IMR-90 (cell line): ENCODE results near the gene RGS5. TPM values are rescaled to one million over a fixed set of nuclear protein-coding genes. Genes with fewer than 3 reads are reported as not detected.

Experiments used
- ATAC-seq: fragments of 200-7000 bp; cut with Tn5 transposase; 2 replicates; pipeline ENCODE4 v1.9.1; 2020; ENCODE audit warnings: low read depth, mild to moderate bottlenecking, moderate library complexity
- BruUV-seq: library from RNA; stranded (reverse); fragments of 400-500 nt; replicated peaks from 2 replicates; lab custom pipeline; 2021; lab: Mats Ljungman, UMichigan
- CTCF ChIA-PET: fragments of 300-600 bp; formaldehyde crosslinking; extraction: SDS; loops from one replicate; lab custom pipeline; 2021; ENCODE audit warnings: antibody characterized with exemption; lab: Yijun Ruan, JAX
- POLR2A ChIA-PET: fragments of 300-600 bp; sonication (Branson Sonifier 250); formaldehyde crosslinking; loops from one replicate; lab custom pipeline; 2022; ENCODE audit warnings: antibody characterized with exemption; ENCODE audit not compliant: unreplicated experiment; lab: Charles Lee
- DNase-seq: peaks from one replicate; pipeline ENCODE4 v3.0.0; 2013
- H2AFZ ChIP-seq: replicated peaks from 2 replicates; pipeline ENCODE3; 2013; ENCODE audit warnings: low read length, mild to moderate bottlenecking; ENCODE audit not compliant: poor library complexity
- H2AK5ac ChIP-seq: 2 replicates; pipeline ENCODE4 v1.6.1; 2013; ENCODE audit warnings: low read depth, low read length, inconsistent platforms
- H2AK9ac ChIP-seq: replicated peaks from 2 replicates; pipeline ENCODE3; 2013; ENCODE audit warnings: mild to moderate bottlenecking, low read depth, low read length, moderate library complexity; ENCODE audit not compliant: poor library complexity
- H2BK120ac ChIP-seq: 2 replicates; pipeline ENCODE4 v1.6.1; 2013; ENCODE audit warnings: low read depth, low read length, inconsistent platforms
- H2BK15ac ChIP-seq: 3 replicates; pipeline ENCODE4 v1.6.1; 2013; ENCODE audit warnings: low read depth, low read length, inconsistent platforms
- H2BK20ac ChIP-seq: 2 replicates; pipeline ENCODE4 v1.6.1; 2013; ENCODE audit warnings: low read depth, mild to moderate bottlenecking, inconsistent platforms, low read length, moderate library complexity
- H2BK5ac ChIP-seq: 2 replicates; pipeline ENCODE4 v1.6.1; 2013; ENCODE audit warnings: mild to moderate bottlenecking, low read depth, low read length, inconsistent platforms; ENCODE audit not compliant: poor library complexity, severe bottlenecking
- H3K14ac ChIP-seq: replicated peaks from 2 replicates; pipeline ENCODE4 v1.6.1; 2013; ENCODE audit warnings: low read depth, low read length, inconsistent platforms
- H3K18ac ChIP-seq: 2 replicates; pipeline ENCODE4 v1.6.1; 2013; ENCODE audit warnings: low read depth, low read length, control low read depth
- H3K23ac ChIP-seq: 2 replicates; pipeline ENCODE4 v1.6.1; 2013; ENCODE audit warnings: low read depth, low read length, inconsistent platforms
- H3K27ac ChIP-seq: 2 replicates; pipeline ENCODE4 v1.5.1; 2013; ENCODE audit warnings: mild to moderate bottlenecking, control low read depth, low read length; ENCODE audit not compliant: insufficient read depth
- H3K27me3 ChIP-seq: 2 replicates; pipeline ENCODE4 v1.6.1; 2013; ENCODE audit warnings: low read length; ENCODE audit not compliant: control insufficient read depth, insufficient read depth
- H3K36me3 ChIP-seq: 2 replicates; pipeline ENCODE4 v1.6.1; 2013; ENCODE audit warnings: low read length, mixed read lengths; ENCODE audit not compliant: control insufficient read depth, insufficient read depth
- H3K4ac ChIP-seq: 2 replicates; pipeline ENCODE4 v1.6.1; 2013; ENCODE audit warnings: low read depth, low read length, inconsistent platforms
- H3K4me1 ChIP-seq: 2 replicates; pipeline ENCODE4 v1.6.1; 2013; ENCODE audit warnings: low read length, mixed read lengths; ENCODE audit not compliant: control insufficient read depth, insufficient read depth
- H3K4me2 ChIP-seq: 2 replicates; pipeline ENCODE4 v1.6.1; 2013; ENCODE audit warnings: low read depth, mild to moderate bottlenecking, control low read depth, low read length, moderate library complexity
- H3K4me3 ChIP-seq: 2 replicates; pipeline ENCODE4 v1.5.1; 2013; ENCODE audit warnings: low read depth, mild to moderate bottlenecking, control low read depth, low read length, moderate library complexity; ENCODE audit not compliant: insufficient read depth
- H3K56ac ChIP-seq: 2 replicates; pipeline ENCODE4 v1.6.1; 2013; ENCODE audit warnings: low read length, inconsistent platforms; ENCODE audit not compliant: insufficient read depth; ENCODE audit errors: extremely low read depth
- H3K79me1 ChIP-seq, 2 experiments: 2 replicates each; pipeline ENCODE4 v1.6.1; 2013; ENCODE audit warnings: low read length in 2 of 2, inconsistent platforms in 1 of 2, low read depth in 1 of 2
- H3K9ac ChIP-seq: 2 replicates; pipeline ENCODE4 v1.6.1; 2013; ENCODE audit warnings: low read depth, low read length, control low read depth
- H3K9me1 ChIP-seq: 2 replicates; pipeline ENCODE4 v1.6.1; 2013; ENCODE audit warnings: low read length, inconsistent platforms; ENCODE audit not compliant: insufficient read depth
- H3K9me3 ChIP-seq: 2 replicates; pipeline ENCODE4 v1.6.1; 2013; ENCODE audit warnings: low read length; ENCODE audit not compliant: control insufficient read depth, insufficient read depth
- H4K20me1 ChIP-seq: 2 replicates; pipeline ENCODE4 v1.6.1; 2013; ENCODE audit warnings: low read length, inconsistent platforms; ENCODE audit not compliant: insufficient read depth
- H4K5ac ChIP-seq: 2 replicates; pipeline ENCODE4 v1.6.1; 2013; ENCODE audit warnings: mild to moderate bottlenecking, low read depth, low read length, control low read depth
- H4K8ac ChIP-seq, 2 experiments: 2 replicates each; pipeline ENCODE4 v1.6.1; 2013; ENCODE audit warnings: low read depth in 2 of 2, low read length in 2 of 2, control low read depth in 1 of 2, inconsistent platforms in 1 of 2
- H4K91ac ChIP-seq: 2 replicates; pipeline ENCODE4 v1.6.1; 2013; ENCODE audit warnings: low read depth, low read length, inconsistent platforms; ENCODE audit not compliant: insufficient read depth
- BHLHE40 ChIP-seq: fragments of 150-350 bp; IDR thresholded peaks from 2 replicates; pipeline ENCODE4 v1.6.1; 2016; ENCODE audit warnings: mild to moderate bottlenecking, low read depth, low read length
- CEBPB ChIP-seq: IDR thresholded peaks from 2 replicates; pipeline ENCODE4 v1.6.1; 2012; ENCODE audit warnings: low read depth, low read length, improper control_type of control experiment
- CHD1 ChIP-seq: IDR thresholded peaks from 2 replicates; pipeline ENCODE4 v1.6.1; 2012; ENCODE audit warnings: low read depth, low read length, improper control_type of control experiment
- FOS ChIP-seq: fragments of 150-350 bp; IDR thresholded peaks from 2 replicates; pipeline ENCODE4 v1.6.1; 2016; ENCODE audit warnings: low read depth, low read length
- MAFK ChIP-seq: IDR thresholded peaks from 2 replicates; pipeline ENCODE4 v1.6.1; 2012; ENCODE audit warnings: low read depth, low read length, improper control_type of control experiment
- MAZ ChIP-seq: IDR thresholded peaks from 2 replicates; pipeline ENCODE4 v1.6.1; 2012; ENCODE audit warnings: low read depth, mild to moderate bottlenecking, low read length, improper control_type of control experiment, moderate library complexity, borderline replicate concordance
- MXI1 ChIP-seq: IDR thresholded peaks from 2 replicates; pipeline ENCODE4 v1.6.1; 2012; ENCODE audit warnings: low read depth, mild to moderate bottlenecking, low read length, moderate library complexity, borderline replicate concordance
- NFE2L2 ChIP-seq: fragments of 150-350 bp; IDR thresholded peaks from 2 replicates; pipeline ENCODE4 v1.6.1; 2016; ENCODE audit warnings: low read depth, mild to moderate bottlenecking, low read length
- POLR2A ChIP-seq: IDR thresholded peaks from 2 replicates; pipeline ENCODE4 v1.6.1; 2012; ENCODE audit warnings: mild to moderate bottlenecking, low read depth, low read length
- RAD21 ChIP-seq: IDR thresholded peaks from 2 replicates; pipeline ENCODE4 v1.6.1; 2012; ENCODE audit warnings: low read length, improper control_type of control experiment
- RCOR1 ChIP-seq: IDR thresholded peaks from 2 replicates; pipeline ENCODE4 v1.6.1; 2012; ENCODE audit warnings: mild to moderate bottlenecking, low read length, improper control_type of control experiment; ENCODE audit not compliant: insufficient replicate concordance
- RFX5 ChIP-seq: IDR thresholded peaks from 2 replicates; pipeline ENCODE4 v1.8.0; 2012; ENCODE audit warnings: low read depth, mild to moderate bottlenecking, low read length, moderate library complexity
- SMC3 ChIP-seq: fragments of 150-350 bp; IDR thresholded peaks from 2 replicates; pipeline ENCODE4 v1.6.1; 2016; ENCODE audit warnings: low read depth, mild to moderate bottlenecking, antibody characterized with exemption, low read length, moderate library complexity
- dilution Hi-C: fragments of 300-500 bp; cut with HindIII; formaldehyde crosslinking; loops from one replicate; pipeline ENCODE4 v1.14.3; 2018; ENCODE audit warnings: low sequenced_read_pairs; ENCODE audit not compliant: unreplicated experiment
- in situ Hi-C: fragments of 300-500 bp; cut with MboI; formaldehyde crosslinking; loops from 3 replicates; pipeline ENCODE4 v1.14.3; 2019; ENCODE audit warnings: low sequenced_read_pairs, inconsistent platforms, mixed read lengths
- intact Hi-C: fragments of 100-400 bp; cut with micrococcal nuclease; formaldehyde crosslinking; loops from 2 replicates; pipeline ENCODE4 v1.10.0; 2022
- polyA plus RNA-seq, 3 experiments: library from polyadenylated mRNA; depleted of rRNA; stranded (reverse); fragments of >200 nt; gene quantifications; 2 replicates each; pipeline ENCODE4 v1.2.3, GENCODE V29; 2012; ENCODE audit warnings: low replicate concordance in 1 of 3
- total RNA-seq: library from RNA; depleted of rRNA; stranded (reverse); fragments of >200 nt; gene quantifications from 2 replicates; pipeline ENCODE4 v1.2.3, GENCODE V29; 2012
- TF ChIP-seq, protein P1 (sequence below): conservative IDR thresholded peaks from 2 replicates; pipeline ENCODE4 v1.5.1; 2012; ENCODE audit warnings: mild to moderate bottlenecking, low read depth, low read length, improper control_type of control experiment
- TF ChIP-seq, protein P2 (sequence below): fragments of 150-350 bp; IDR thresholded peaks from 2 replicates; pipeline ENCODE4 v1.6.1; 2016; ENCODE audit warnings: low read depth, mild to moderate bottlenecking, low read length, moderate library complexity, borderline replicate concordance
- TF ChIP-seq, protein P3 (sequence below): fragments of 150-350 bp; IDR thresholded peaks from 2 replicates; pipeline ENCODE4 v1.6.1; 2017; ENCODE audit warnings: mild to moderate bottlenecking, antibody characterized with exemption, low read length, low read depth

The RGS5 gene
- total and polyA plus RNA-seq, 2 of the 4 experiments (the other 2 are of a cell fraction) = 21.4 to 40.0 TPM

DNA sequence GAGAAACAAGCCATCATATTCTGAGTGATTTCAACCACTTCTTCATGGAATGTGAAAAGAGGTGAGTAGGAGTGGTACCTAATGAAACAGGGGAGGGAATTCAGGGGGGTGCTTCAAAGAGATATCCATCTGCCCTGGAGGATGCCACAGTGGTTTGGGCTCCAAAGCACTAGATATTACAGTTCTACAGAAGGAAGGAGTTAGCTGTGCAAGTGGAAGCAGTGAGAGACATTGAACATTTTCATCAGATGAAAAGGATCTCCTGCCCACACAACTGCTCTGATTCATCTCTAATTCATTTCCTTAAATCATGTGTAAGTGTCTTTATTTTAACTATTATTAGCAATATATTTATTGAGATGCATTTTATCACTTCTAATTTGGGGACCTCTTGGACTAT, 2.8 kb upstream of the RGS5 start:
- peak overlapping the region; percentile 7 for H2BK5ac ChIP-seq
- no peak overlapping the region for H2AK9ac ChIP-seq
- H3K4me1 ChIP-seq = peaks cover 9% of the 10 kb centered on the region
- peak overlapping the region; percentile 61; the same call in 1 of the 2 replicates for H3K18ac ChIP-seq
- H2BK15ac ChIP-seq = 0 out of 3 replicates have a peak overlapping the region, but pooled peaks have one; percentile 72
- no peaks in the 10 kb centered on the region for H3K79me1 ChIP-seq
- H3K4ac ChIP-seq = no peak overlapping the region
- no peak overlapping the region for H3K27ac ChIP-seq
- dilution Hi-C loops = no loop called here
- BruUV-seq = no TSS peak
- H2AK5ac ChIP-seq = no peak overlapping the region
- ATAC-seq (peak; percentile 21; the same call in 1 of the 2 replicates), DNase-seq (peak; percentile 46)
- in situ Hi-C loops = no loop called here
- intact Hi-C loops = no loop called here
- no peak overlapping the region for H4K5ac ChIP-seq
- no peaks in the 10 kb centered on the region for H3K36me3 ChIP-seq
- no peaks in the 10 kb centered on the region for H3K9me3 ChIP-seq
- no peaks in the 10 kb centered on the region for H3K27me3 ChIP-seq
- ChIA-PET POLR2A (no interaction called here), CTCF (no interaction called here)
- peaks cover 8% of the 10 kb centered on the region for H3K9me1 ChIP-seq
- H3K4me2 ChIP-seq = peak overlapping the region; percentile 20; the same call in 1 of the 2 replicates
- peak overlapping the region; percentile 58; the same call in 1 of the 2 replicates for H3K23ac ChIP-seq
- H3K9ac ChIP-seq = no peak overlapping the region
- TF ChIP-seq SMC3 (no peak), MAZ (no peak), NFE2L2 (no peak), BHLHE40 (no peak), RCOR1 (no peak), MXI1 (no peak), CEBPB (no peak), CHD1 (no peak), MAFK (no peak), POLR2A (no peak), RFX5 (no peak), RAD21 (no peak), FOS (no peak)
- TF ChIP-seq, protein P1, sequence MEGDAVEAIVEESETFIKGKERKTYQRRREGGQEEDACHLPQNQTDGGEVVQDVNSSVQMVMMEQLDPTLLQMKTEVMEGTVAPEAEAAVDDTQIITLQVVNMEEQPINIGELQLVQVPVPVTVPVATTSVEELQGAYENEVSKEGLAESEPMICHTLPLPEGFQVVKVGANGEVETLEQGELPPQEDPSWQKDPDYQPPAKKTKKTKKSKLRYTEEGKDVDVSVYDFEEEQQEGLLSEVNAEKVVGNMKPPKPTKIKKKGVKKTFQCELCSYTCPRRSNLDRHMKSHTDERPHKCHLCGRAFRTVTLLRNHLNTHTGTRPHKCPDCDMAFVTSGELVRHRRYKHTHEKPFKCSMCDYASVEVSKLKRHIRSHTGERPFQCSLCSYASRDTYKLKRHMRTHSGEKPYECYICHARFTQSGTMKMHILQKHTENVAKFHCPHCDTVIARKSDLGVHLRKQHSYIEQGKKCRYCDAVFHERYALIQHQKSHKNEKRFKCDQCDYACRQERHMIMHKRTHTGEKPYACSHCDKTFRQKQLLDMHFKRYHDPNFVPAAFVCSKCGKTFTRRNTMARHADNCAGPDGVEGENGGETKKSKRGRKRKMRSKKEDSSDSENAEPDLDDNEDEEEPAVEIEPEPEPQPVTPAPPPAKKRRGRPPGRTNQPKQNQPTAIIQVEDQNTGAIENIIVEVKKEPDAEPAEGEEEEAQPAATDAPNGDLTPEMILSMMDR = no peak
- TF ChIP-seq, protein P2, sequence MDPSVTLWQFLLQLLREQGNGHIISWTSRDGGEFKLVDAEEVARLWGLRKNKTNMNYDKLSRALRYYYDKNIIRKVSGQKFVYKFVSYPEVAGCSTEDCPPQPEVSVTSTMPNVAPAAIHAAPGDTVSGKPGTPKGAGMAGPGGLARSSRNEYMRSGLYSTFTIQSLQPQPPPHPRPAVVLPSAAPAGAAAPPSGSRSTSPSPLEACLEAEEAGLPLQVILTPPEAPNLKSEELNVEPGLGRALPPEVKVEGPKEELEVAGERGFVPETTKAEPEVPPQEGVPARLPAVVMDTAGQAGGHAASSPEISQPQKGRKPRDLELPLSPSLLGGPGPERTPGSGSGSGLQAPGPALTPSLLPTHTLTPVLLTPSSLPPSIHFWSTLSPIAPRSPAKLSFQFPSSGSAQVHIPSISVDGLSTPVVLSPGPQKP = no peak
- TF ChIP-seq, protein P3, sequence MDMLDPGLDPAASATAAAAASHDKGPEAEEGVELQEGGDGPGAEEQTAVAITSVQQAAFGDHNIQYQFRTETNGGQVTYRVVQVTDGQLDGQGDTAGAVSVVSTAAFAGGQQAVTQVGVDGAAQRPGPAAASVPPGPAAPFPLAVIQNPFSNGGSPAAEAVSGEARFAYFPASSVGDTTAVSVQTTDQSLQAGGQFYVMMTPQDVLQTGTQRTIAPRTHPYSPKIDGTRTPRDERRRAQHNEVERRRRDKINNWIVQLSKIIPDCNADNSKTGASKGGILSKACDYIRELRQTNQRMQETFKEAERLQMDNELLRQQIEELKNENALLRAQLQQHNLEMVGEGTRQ = no peak
- no peak overlapping the region for H3K56ac ChIP-seq
- peak overlapping the region; percentile 75 for H2AFZ ChIP-seq
- no peak overlapping the region for H3K4me3 ChIP-seq
- peak overlapping the region; percentile 72; the same call in 1 of the 2 replicates for H2BK120ac ChIP-seq
- no peak overlapping the region for H4K8ac ChIP-seq
- peak overlapping the region; percentile 61; the same call in 1 of the 2 replicates for H3K14ac ChIP-seq
- no peak overlapping the region for H4K91ac ChIP-seq
- H4K20me1 ChIP-seq = no peaks in the 10 kb centered on the region
- peak overlapping the region; percentile 53; the same call in 1 of the 2 replicates for H2BK20ac ChIP-seq
